Brain microvascular endothelial cell (primary cell): ENCODE data around the gene SP110.

Source experiments
- DNase-seq: peaks from one replicate; pipeline ENCODE4 v3.0.0-alpha.2; 2020
- H3K27ac ChIP-seq: fragments of 250-450 bp; sonication (Bioruptor Pico); 2 replicates; pipeline ENCODE4 v1.5.1; 2020; ENCODE audit warnings: mild to moderate bottlenecking, moderate library complexity
- H3K27me3 ChIP-seq: fragments of 250-450 bp; sonication (Bioruptor Pico); replicated peaks from 2 replicates; pipeline ENCODE4 v1.5.1; 2020; ENCODE audit warnings: mild to moderate bottlenecking
- H3K36me3 ChIP-seq: fragments of 250-450 bp; sonication (Bioruptor Pico); replicated peaks from 2 replicates; pipeline ENCODE4 v1.5.1; 2020; ENCODE audit warnings: mild to moderate bottlenecking
- H3K4me3 ChIP-seq: 2 replicates; pipeline ENCODE4 v1.5.1; 2011; ENCODE audit warnings: low read depth, mild to moderate bottlenecking, control low read depth, low read length, moderate library complexity
- in situ Hi-C: cut with HindIII; loops from 2 replicates; pipeline ENCODE4 v1.10.0; 2017; ENCODE audit warnings: low sequenced_read_pairs, low pct_ligation_motif_present
- TF ChIP-seq, protein P1 (sequence below): IDR thresholded peaks from 2 replicates; pipeline ENCODE4 v1.5.1; 2011; ENCODE audit warnings: low read depth, mild to moderate bottlenecking, moderate library complexity, low read length, control low read depth, inconsistent platforms; ENCODE audit errors: missing control alignments

Gene SP110

GRCh38 chr2:230130668-230131364 is 89.0 kb downstream of the SP110 start:
- H3K27ac ChIP-seq = peak overlapping the region; percentile 30
- no peaks in the 10 kb centered on the region for H3K27me3 ChIP-seq
- in situ Hi-C loops = no loop called here
- TF ChIP-seq, protein P1, sequence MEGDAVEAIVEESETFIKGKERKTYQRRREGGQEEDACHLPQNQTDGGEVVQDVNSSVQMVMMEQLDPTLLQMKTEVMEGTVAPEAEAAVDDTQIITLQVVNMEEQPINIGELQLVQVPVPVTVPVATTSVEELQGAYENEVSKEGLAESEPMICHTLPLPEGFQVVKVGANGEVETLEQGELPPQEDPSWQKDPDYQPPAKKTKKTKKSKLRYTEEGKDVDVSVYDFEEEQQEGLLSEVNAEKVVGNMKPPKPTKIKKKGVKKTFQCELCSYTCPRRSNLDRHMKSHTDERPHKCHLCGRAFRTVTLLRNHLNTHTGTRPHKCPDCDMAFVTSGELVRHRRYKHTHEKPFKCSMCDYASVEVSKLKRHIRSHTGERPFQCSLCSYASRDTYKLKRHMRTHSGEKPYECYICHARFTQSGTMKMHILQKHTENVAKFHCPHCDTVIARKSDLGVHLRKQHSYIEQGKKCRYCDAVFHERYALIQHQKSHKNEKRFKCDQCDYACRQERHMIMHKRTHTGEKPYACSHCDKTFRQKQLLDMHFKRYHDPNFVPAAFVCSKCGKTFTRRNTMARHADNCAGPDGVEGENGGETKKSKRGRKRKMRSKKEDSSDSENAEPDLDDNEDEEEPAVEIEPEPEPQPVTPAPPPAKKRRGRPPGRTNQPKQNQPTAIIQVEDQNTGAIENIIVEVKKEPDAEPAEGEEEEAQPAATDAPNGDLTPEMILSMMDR = no peak
- peak; percentile 78 for DNase-seq
- H3K36me3 ChIP-seq = no peaks in the 10 kb centered on the region
- no peak overlapping the region for H3K4me3 ChIP-seq

GRCh38 chr2:230129343-230129742 is 90.4 kb downstream of the SP110 start:
- H3K27ac ChIP-seq = no peak overlapping the region
- in situ Hi-C loops = no loop called here

DNA sequence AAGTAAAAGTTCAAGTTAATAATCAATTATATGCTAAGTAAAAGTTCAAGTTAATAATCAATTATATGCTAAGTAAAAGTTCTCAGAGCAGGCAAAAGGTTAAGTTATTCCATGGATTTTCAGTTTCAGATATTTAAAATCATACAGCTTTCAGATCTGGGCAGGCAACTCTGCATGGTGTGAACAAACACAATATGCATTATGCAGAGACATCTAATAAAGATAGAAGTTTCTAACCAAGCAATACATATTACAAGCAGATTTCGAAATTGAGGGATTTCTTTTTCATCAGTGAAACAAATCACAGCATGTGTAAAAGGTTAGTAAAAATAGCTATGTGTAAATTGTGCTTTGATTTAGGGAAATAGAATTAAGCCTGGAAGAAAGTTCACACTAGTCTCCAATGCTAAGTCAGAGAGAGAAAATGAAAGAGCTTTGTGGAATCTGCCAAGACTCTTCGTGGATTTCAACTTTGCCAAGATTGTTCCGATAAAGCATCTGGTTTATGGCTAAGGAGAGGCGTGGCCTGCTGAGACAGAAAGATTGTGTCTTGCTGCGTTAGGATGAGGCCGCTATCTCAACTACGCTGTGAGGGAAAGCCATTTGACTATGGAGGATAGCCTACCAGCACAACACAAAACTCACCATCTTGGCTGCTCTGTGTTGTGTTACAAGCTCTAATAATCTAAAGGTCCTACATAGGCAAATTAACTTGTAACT is 91.0 kb downstream of the SP110 start:
- in situ Hi-C loops = no loop called here
- TF ChIP-seq, protein P1 = no peak
- Histone ChIP-seq H3K36me3 (no peaks in the 10 kb centered on the region), H3K4me3 (no peak overlapping the region), H3K27ac (no peak overlapping the region), H3K27me3 (no peaks in the 10 kb centered on the region)
- no peak for DNase-seq

More at GRCh38 chr2:230129343-230129742, 90.4 kb downstream of the SP110 start:
- TF ChIP-seq, protein P1 = no peak
- Histone ChIP-seq H3K4me3 (no peak overlapping the region), H3K36me3 (no peaks in the 10 kb centered on the region), H3K27me3 (no peaks in the 10 kb centered on the region)
- no peak for DNase-seq

DNA sequence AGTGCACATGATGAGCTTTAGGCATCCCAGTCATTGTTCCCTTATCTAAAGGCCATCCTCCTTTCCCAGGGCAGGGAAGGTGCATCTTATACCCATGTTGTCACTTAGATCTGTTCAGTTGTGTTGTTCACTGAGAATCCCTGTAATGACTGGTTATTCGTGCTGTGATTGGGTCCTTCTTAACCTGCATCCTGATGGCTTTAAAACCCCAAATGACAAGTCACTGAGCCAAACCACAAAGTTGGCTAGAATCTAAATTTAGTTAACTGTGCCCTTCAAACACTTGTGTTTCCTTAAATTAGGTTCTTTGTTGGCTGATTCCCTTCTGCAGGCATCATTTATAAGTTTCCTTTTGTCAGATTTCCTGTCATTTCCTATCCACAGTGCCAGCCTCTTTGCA is 92.6 kb downstream of the SP110 start:
- no peak for DNase-seq
- Histone ChIP-seq H3K27ac (no peak overlapping the region), H3K27me3 (no peaks in the 10 kb centered on the region), H3K4me3 (no peak overlapping the region), H3K36me3 (no peaks in the 10 kb centered on the region)
- in situ Hi-C loops = no loop called here
- TF ChIP-seq, protein P1 = no peak

DNA sequence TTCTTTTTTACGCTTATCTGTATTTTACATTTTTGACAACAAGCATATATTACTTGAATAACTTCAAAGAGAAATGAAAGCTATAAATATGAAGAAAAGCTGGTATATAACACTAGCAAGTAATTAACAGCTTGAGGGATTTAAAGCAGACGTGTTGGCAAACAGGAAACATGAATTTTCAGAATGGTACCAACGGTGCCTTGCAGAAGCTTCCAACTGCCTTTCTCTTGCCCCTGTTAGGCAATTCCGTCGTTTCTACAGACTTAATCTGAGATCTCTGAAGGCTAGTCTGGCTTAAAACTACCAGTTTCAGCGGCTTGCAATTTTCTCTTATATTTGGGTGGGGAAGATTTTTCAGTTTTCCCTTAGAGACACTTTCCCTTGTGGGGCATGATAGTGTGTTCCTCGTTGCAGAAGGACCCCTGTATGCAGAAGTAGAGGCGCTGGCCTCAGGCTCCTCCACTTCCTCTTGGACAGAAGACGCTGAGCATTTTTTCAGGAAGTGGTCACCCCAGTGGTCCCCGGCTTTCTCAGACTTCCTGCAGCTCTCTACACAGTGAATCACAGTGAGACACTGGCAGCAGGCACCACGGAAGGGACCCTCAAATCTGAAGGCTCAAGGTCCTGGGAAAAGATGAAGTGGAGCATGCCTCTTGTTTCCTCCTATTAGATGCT is 94.9 kb downstream of the SP110 start:
- TF ChIP-seq, protein P1 = no peak
- no peak for DNase-seq
- Histone ChIP-seq H3K4me3 (no peak overlapping the region), H3K27ac (no peak overlapping the region), H3K36me3 (no peaks in the 10 kb centered on the region), H3K27me3 (no peaks in the 10 kb centered on the region)
- in situ Hi-C loops = no loop called here
